Measurements from ENCODE around the gene HMOX1.
A peak's percentile ranks its signal among the peaks of the same experiment; 100 is the strongest.
"Not testable (repeated sequence)": the region's sequence is repeated elsewhere in the genome, so short reads cannot be mapped to it uniquely, and the experiment has no call there.

The HMOX1 gene

GRCh38 chr22:35378621-35379020, 2.3 kb upstream of the HMOX1 start:
- DNase-seq (ENCODE audit: low read depth in 2 of 2, low spot score in 1 of 2): no peak

- no peak for DNase-seq (ENCODE audit: low read depth in 2 of 2, low spot score in 1 of 2)
These were observed 1.5 kb upstream of the HMOX1 start for GRCh38 chr22:35379146-35379993.

DNA sequence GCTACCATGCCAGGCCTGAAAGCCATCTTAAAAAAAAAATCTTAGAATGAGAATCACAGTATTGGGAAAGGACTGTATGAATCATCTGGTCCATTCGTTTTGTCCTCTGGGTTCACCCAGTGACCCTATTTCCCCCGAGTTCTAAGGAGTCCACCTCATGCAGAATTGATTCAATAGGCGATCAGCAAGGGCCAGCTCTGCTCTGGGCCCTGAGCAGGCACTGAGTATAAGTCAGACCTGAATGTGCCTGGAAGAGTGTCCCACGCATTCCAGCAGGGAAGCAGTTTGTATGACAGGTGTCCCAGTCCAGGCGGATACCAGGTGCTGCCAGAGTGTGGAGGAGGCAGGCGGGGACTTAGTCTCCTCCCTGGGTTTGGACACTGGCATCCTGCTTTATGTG, 883 bp upstream of the HMOX1 start:
- DNase-seq (ENCODE audit: low read depth in 2 of 2, low spot score in 1 of 2): no peak

GRCh38 chr22:35381424-35382009, 621 bp downstream of the HMOX1 start:
- DNase-seq (ENCODE audit: low read depth in 2 of 2, low spot score in 1 of 2): no peak

DNA sequence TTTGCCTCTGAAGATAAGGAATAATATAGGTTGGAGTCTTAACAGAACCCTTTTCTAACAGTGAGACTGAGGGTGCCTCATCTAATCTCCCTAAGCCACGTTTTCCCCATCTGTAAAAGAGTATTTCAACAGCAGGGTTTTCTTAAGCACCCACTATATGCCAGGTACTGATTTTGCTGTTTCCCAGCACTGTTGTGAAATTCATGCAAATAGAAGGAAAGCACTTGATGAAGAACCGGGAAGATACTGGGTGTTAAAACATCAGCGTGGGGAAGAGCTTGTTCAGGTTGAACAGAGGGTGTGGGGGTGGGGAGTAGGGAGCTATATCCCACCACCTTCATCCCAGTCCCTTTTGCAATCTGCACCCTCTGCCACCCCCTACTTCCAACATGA, 2.8 kb downstream of the HMOX1 start:
- no peak for DNase-seq (ENCODE audit: low read depth in 2 of 2, low spot score in 1 of 2)

DNA sequence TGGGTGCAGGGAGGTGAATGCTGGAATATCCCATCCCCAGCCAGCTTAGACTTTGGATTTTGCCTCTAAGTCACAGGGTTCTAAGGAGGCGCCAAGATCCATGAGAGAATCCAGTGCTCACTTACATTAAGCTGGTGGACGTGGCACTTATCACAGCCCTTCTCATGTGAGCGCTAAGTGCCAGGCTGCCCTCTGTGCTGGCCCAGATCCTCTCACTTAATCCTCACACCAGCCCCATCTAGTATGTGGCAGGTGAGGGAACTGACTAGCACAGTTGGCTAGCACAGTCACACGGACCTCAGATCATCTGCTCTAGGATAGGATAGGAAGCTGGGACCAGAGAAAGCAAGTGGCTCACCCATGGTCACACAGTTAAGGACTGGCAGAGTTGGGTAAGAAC, 3.6 kb downstream of the HMOX1 start:
- no peak for DNase-seq (ENCODE audit: low read depth in 2 of 2, low spot score in 1 of 2)

GRCh38 chr22:35384975-35385588, 4.2 kb downstream of the HMOX1 start:
- no peak for DNase-seq (ENCODE audit: low read depth in 2 of 2, low spot score in 1 of 2)

DNA sequence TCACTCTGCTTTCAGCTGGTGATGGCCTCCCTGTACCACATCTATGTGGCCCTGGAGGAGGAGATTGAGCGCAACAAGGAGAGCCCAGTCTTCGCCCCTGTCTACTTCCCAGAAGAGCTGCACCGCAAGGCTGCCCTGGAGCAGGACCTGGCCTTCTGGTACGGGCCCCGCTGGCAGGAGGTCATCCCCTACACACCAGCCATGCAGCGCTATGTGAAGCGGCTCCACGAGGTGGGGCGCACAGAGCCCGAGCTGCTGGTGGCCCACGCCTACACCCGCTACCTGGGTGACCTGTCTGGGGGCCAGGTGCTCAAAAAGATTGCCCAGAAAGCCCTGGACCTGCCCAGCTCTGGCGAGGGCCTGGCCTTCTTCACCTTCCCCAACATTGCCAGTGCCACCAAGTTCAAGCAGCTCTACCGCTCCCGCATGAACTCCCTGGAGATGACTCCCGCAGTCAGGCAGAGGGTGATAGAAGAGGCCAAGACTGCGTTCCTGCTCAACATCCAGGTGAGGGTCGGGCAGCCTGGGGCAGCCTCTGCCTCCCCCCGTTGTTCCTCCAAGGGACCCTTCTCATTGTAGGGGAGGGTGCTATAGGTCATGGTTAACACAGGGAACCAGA, 5.9 kb downstream of the HMOX1 start:
- DNase-seq (ENCODE audit: low read depth in 2 of 2, low spot score in 1 of 2): no peak

- DNase-seq (ENCODE audit: low read depth in 2 of 2, low spot score in 1 of 2): no peak
These were observed 10.0 kb downstream of the HMOX1 start for GRCh38 chr22:35390933-35391332.

DNA sequence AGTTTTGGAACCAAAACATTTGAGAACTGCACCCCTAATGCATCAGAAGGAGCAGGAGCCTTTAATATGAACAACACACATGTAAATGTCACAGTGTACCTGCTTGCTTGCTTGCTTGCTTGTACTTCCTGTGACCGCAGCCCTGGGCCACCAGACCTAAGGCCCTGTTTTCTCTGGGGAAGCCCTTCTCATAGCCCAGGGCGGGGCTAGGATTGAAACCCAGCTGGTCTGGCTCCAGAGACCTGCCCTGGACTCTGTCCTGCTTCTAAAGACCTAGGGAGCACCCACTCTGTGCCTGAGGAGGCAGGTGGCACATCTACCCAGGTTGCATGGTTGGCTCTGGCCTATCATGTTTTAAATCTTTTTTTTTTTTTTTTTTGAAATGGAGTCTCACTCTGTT, 11.5 kb downstream of the HMOX1 start:
- no peak for DNase-seq (ENCODE audit: low read depth in 2 of 2, low spot score in 1 of 2)

- no peak for DNase-seq (ENCODE audit: low read depth in 2 of 2, low spot score in 1 of 2)
These were observed 12.5 kb downstream of the HMOX1 start for GRCh38 chr22:35393116-35394010.

DNA sequence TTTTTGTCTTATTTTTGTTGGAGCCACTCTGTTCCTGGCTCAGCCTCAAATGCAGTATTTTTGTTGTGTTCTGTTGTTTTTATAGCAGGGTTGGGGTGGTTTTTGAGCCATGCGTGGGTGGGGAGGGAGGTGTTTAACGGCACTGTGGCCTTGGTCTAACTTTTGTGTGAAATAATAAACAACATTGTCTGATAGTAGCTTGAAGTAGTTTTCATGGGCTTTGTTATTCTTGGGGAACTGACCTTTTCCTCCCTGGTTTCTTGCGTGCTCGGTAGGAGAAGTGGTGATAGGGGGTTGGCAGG, 13.1 kb downstream of the HMOX1 start:
- DNase-seq (ENCODE audit: low read depth in 2 of 2, low spot score in 1 of 2): no peak

DNA sequence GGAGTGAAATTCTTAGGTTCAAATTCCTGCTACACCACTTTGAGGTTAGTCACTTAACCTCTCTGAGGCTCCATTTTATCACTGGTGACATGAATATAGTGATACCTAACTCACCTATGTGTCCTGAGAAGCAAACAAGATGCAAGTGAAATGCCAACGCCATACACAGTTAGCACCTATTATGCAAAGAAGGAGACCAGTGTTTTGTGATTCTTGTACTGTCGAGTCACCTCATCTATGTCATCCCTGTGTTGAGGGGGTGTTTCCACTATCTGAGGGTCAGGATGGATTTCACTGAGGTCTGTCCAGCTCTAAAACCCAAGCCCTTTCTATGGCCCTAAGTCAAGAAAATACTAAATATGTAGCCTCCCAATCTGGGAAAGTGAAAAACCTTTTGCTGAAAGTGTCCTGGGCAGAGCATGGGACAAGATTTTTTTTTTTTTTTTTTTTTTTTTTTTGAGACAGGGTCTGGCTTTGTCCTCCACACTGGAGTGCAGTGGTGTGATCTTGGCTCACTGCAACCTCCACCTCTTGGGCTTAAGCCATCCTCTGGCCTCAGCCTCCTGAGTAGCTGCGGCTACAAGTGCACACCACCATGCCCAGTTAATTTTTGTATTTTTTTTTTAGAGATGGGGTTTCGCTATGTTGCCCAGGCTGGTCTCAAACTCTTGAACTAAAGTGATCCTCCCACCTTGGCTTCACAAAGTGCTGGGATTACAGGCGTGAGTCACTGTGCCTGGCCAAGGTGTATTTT, 14.1 kb downstream of the HMOX1 start:
- no peak for DNase-seq (ENCODE audit: low read depth in 2 of 2, low spot score in 1 of 2)

- not testable (repeated sequence) for DNase-seq (ENCODE audit: low read depth in 2 of 2, low spot score in 1 of 2)
These were observed 15.7 kb downstream of the HMOX1 start for GRCh38 chr22:35396622-35397021.

DNA sequence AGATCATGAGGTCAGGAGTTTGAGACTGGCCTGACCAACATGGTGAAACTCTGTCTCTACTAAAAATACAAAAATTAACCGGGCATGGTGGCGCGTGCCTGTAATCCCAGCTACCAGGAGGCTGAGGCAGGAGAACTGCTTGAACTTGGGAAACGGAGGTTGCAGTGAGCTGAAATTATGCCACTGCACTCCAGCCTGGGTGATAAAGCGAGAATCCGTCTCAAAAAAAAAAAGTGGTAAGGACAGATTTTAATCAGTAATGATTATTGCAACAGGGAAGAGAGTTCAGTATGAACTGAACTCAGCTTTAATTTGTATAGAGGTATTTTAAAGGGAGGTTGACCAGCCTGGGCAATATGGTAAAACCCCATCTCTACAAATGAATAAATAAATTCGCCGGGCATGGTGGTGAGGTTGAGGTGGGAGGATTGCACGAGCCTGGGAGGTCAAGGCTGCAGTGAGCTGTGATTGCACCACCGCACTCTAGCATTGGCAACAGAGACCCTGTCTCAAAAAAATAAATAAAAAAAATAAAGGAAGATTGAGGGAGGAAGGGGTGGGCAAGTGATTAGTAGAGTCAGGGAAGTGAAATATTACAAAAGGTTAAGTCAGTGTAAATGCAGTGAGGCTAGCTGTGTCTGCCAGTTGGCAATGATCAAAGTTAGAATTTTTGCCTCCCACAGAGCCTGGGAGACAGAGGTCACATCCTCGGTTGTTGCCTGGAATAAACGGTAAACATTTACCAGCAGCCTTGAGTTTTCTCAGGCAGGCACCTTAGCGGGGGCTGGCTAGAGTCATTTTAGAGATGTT, 16.4 kb downstream of the HMOX1 start:
- DNase-seq (ENCODE audit: low read depth in 2 of 2, low spot score in 1 of 2): no peak

DNA sequence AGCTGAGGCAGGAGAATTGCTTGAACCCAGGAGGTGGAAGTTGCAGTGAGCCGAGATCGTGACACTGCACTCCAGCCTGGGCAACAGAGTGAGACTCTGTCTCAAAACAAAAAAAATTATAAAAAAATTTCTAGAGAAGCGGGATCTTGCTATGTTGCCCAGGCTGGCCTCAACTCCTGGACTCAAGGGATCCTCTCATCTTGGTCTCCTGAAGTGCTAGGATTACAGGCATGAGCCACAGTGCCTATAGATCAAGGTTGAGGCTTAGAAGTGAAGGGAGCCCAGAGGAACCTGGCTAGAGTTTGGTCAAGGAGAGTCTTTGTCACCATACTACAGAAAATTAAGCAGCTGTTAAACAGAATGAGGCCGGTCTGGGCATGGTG, 17.7 kb downstream of the HMOX1 start:
- no peak for DNase-seq (ENCODE audit: low read depth in 2 of 2, low spot score in 1 of 2)

DNA sequence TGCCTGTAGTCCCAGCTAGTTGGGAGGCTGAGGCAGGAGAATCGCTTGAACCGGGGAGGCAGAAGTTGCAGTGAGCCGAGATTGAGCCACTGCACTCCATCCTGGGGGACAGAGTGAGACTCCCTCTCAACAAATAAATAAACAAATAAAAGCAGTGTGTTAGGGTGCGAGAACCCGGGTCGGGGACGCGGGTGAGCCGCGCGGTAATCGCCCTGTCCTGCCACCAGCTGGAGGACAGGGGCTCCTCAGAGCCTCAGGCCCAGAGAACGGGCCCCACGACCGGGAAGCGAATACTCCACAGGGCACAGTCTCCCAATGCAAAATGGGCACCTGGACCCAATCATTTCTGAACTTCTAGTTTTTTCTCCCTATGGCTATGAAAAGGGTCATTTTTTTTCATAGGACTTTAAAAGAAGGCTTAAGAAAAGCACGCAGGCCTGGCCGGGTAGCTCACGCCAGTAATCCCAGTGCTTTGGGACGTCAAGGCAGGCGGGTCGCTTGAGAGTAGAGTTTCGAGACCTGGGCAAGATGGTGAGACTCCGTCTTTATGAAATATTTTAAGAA, 18.3 kb downstream of the HMOX1 start:
- no peak for DNase-seq (ENCODE audit: low read depth in 2 of 2, low spot score in 1 of 2)

DNA sequence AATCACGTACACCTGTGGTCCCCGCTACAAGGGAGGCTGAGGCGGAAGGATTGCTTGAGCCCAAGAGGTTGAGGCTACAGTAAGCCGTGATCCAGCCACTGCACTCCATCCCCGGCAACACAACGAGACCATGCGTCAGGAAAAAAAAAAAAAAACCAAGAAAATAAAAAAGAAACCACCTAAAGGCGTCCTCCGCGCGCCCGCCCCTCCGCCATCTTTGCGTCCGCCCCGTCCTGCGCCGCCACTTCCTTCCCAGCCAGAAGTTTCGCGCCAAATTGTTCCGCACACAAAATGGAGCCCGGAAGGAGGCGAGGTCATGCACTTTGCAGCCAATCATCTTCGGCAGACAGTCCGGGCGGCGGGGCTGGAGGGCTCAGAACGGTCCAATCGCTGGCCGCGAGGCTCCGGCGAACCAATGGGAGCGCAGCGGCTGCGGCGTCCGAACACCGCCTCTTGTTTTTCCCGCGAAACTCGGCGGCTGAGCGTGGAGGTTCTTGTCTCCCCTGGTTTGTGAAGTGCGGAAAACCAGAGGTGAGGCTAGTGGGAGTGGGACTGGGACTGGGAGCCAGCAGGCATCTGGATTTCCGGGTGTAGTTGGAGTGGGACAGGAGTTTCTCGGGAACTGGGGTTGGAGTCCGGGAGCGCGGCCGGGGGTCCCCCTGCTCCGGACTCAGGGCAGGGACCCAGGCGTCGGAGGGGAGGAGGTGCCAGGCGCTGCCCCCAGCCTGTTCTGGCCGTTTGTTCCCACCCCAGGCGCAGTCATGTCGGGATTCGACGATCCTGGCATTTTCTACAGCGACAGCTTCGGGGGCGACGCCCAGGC, 19.0 kb downstream of the HMOX1 start, which contains the start of gene MCM5:
MCM5 (plus strand) TSS at position 463 of the 823 bp plus-strand sequence; CDS start at position 762, 299 bp downstream.
- DNase-seq (ENCODE audit: low read depth in 2 of 2, low spot score in 1 of 2): peak; percentile 91 to 93

GRCh38 chr22:35400501-35400790, 19.6 kb downstream of the HMOX1 start:
- no peak for DNase-seq (ENCODE audit: low read depth in 2 of 2, low spot score in 1 of 2)

Measured in stimulated activated CD8-positive, alpha-beta memory T cell treated with anti-CD3 and anti-CD28 coated beads, Interleukin-4, amount 100 ng/mL, for 1 hour (primary cell).